ENCODE results near the gene YWHAG. TPM values are rescaled to one million over a fixed set of nuclear protein-coding genes. Genes with fewer than 3 reads are reported as not detected.
A peak's percentile ranks its signal among the peaks of the same experiment; 100 is the strongest.

YWHAG gene
- total and polyA plus RNA-seq, 9 of the 15 experiments (the other 6 are each of a cell fraction or from before 2014, with no cell fraction given) = 30.4 to 246 (median 94.5) TPM

GRCh38 chr7:76383089-76383944 lies 24.5 kb upstream of the YWHAG start (continued):
- 0 out of 2 replicates have a peak, but pooled peaks have one; percentile 46 for TF ChIP-seq CREB3 (tag; conservative IDR thresholded peaks at IDR 0.05; ENCODE audit: low read depth)
- no peak for TF ChIP-seq NCOA4 (IDR thresholded peaks at IDR 0.05; ENCODE audit: partially characterized antibody)
- TF ChIP-seq CTCF (IDR thresholded peaks at IDR 0.05 in 2 of 3, conservative IDR thresholded peaks at IDR 0.05 in 1 of 3; ENCODE audit: insufficient read depth in 2 of 3, low read depth in 1 of 3, low read length in 3 of 3) = peak; percentile 54 to 74 (median 60)
- no peak for TF ChIP-seq PCBP2 (IDR thresholded peaks at IDR 0.05; ENCODE audit: low read depth, low read length, poor library complexity, severe bottlenecking)
- TF ChIP-seq ZNF133 (CRISPR knock-in tag; IDR thresholded peaks at IDR 0.05) = no peak
- peak in 1 of 2 experiments; percentile 28 for TF ChIP-seq AFF1 (IDR thresholded peaks at IDR 0.05; ENCODE audit: low read depth in 1 of 2, partially characterized antibody in 2 of 2)
- peak; percentile 56 for TF ChIP-seq HCFC1 (IDR thresholded peaks at IDR 0.05; ENCODE audit: low read depth, low read length)
- TF ChIP-seq CBX2 (IDR thresholded peaks at IDR 0.05; ENCODE audit: insufficient read depth, low read length, poor library complexity, severe bottlenecking) = no peak
- no peak for TF ChIP-seq ZNF717 (CRISPR knock-in tag; IDR thresholded peaks at IDR 0.05)
- 0 out of 2 replicates have a peak, but pooled peaks have one; percentile 73 for TF ChIP-seq OTX1 (CRISPR knock-in tag; IDR thresholded peaks at IDR 0.05)
- TF ChIP-seq IFI16 (CRISPR knock-in tag; IDR thresholded peaks at IDR 0.05) = no peak
- no peak for TF ChIP-seq NKRF (IDR thresholded peaks at IDR 0.05; ENCODE audit: borderline replicate concordance)
- TF ChIP-seq HSF4 (CRISPR knock-in tag; IDR thresholded peaks at IDR 0.05; ENCODE audit: borderline replicate concordance) = no peak
- no peak for TF ChIP-seq ZBTB12 (CRISPR knock-in tag; IDR thresholded peaks at IDR 0.05)
- no peak for TF ChIP-seq ZNF146 (CRISPR knock-in tag; IDR thresholded peaks at IDR 0.05; ENCODE audit: unreplicated experiment)
